Activated T-cell treated with anti-CD3 and anti-CD28 coated beads, Interleukin-2, amount 50 U/mL, for 1 hour (primary cell): Measurements from ENCODE around the gene TSC2.
"Not testable (repeated sequence)": the region's sequence is repeated elsewhere in the genome, so short reads cannot be mapped to it uniquely, and the experiment has no call there.

Source experiments
- DNase-seq: peaks from one replicate; pipeline ENCODE4 v3.0.0-alpha.2; 2020

TSC2 gene

DNA sequence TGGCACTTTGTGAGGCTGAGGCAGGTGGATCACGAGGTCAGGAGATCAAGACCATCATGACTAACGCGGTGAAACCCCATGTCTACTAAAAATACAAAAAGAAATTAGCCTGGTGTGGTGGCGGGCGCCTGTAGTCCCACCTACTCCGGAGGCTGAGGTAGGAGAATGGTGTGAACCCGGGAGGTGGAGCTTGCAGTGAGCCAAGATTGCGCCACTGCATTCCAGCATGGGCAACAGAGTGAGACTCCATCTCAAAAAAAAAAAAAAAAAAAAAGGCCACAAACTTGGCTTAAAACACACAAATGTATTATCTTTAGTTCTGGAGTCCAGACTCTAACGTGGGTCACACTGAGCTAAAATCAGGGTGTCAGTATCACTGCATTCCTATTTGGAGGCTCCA is 36.1 kb upstream of the TSC2 start:
- DNase-seq: not testable (repeated sequence)

GRCh38 chr16:2013527-2013926 is 34.3 kb upstream of the TSC2 start:
- no peak for DNase-seq

DNA sequence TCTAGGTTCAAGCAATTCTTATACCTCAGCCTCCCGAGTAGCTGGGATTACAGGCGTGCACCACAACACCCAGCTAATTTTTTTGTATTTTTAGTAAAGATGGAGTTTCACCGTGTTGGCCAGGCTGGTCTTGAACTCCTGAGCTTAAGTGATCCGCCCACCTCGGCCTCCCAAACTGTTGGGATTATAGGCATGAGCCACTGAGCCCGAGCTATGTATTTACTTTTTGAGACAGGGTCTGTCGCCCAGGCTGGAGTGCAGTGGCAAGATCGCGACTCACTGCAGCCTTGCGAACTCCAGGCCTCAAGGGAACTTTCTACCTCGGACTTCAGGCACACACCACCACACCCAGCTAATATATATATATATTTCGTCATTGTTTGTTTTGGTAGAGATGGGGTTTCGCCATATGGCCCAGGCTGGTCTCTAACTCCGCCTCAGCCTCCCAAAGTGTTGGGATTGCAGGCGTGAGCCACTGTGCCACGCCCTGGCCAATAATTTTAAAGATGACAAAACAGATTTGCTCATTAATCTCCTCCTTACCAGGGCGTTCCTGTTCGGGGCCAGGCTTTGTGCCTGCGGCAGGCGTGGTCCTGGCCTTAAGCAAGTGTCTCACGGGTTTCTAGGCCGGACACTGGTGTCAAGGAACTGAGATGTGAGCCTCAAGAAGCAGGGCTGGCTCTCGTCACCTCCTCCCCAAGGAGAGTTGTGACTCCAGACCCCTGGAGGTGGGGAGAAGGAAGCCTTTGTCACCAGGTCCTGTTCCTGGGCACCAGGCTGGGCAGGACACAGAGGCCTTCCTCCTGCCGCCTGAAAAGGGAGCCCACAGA is 32.5 kb upstream of the TSC2 start:
- DNase-seq: no peak

DNA sequence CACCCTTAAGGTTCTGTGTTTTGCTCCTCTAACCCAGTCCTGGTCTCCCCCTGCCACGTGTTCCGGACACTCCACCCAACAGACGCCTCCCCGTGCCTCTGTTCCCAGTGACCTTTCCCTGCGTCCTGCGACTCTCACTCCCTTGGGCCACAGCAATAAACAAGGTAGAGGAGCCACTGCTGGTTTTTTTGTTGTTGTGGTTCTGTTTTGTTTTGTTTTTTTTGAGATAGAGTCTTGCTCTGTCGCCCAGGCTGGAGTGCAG is 31.9 kb upstream of the TSC2 start:
- DNase-seq: no peak

- peak; percentile 39 for DNase-seq
Measured at GRCh38 chr16:2016407-2016922, 31.3 kb upstream of the TSC2 start.

DNA sequence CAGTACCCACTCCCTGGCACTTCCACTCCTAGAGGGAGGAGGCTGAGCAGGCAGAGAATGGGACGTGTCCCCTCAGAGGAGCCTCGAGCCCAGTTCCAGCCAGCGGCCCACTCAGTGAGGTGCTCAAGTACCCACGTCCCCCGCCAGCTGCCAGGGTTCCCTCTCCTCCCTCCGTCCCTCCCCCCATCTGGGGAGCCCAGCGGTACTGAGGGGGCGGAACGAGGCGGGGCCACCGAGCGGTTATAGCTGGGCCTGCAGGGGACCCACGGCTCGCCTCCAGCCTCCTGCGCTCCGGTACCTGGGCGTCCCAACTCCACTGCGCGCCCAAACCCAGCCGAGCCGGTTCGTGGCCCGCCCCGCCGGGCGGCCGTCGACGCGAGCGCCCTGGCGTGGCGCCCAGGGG is 28.3 kb upstream of the TSC2 start, which contains the start of gene NPW:
Gene NPW, plus strand, starts transcription at position 268 of the 403 bp plus-strand sequence.
- no peak for DNase-seq

DNA sequence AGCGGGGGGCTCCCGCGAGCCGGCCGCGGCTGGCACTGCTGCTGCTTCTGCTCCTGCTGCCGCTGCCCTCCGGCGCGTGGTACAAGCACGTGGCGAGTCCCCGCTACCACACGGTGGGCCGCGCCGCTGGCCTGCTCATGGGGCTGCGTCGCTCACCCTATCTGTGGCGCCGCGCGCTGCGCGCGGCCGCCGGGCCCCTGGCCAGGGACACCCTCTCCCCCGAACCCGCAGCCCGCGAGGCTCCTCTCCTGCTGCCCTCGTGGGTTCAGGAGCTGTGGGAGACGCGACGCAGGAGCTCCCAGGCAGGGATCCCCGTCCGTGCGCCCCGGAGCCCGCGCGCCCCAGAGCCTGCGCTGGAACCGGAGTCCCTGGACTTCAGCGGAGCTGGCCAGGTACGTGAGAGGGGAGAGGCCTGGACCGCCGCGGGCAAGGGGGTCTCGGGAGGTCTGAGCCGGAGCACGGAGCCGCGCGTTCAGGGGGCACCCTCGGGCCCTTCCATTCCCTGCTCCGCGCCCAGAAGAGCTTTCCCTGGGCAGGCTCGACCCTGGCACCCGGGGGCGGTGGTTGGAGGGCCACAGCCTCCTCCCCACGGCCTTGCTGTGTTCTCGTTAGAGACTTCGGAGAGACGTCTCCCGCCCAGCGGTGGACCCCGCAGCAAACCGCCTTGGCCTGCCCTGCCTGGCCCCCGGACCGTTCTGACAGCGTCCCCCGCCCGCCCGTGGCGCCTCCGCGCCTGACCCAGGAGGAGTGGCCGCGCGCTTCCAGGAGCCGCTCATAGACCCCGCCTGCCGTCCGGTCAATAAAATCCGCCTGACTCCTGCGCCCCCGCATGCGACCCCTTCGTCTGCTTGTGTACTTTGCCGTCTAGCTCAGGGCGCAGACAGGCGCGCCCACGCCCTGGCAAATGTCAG is 27.6 kb upstream of the TSC2 start:
- no peak for DNase-seq

- DNase-seq: no peak
Measured at GRCh38 chr16:2022723-2023091, 25.1 kb upstream of the TSC2 start.

GRCh38 chr16:2023092-2024031 is 24.4 kb upstream of the TSC2 start:
- peak; percentile 99 for DNase-seq

GRCh38 chr16:2024032-2024420 is 23.8 kb upstream of the TSC2 start:
- DNase-seq: no peak

GRCh38 chr16:2025251-2025650 is 22.5 kb upstream of the TSC2 start:
- no peak for DNase-seq

DNA sequence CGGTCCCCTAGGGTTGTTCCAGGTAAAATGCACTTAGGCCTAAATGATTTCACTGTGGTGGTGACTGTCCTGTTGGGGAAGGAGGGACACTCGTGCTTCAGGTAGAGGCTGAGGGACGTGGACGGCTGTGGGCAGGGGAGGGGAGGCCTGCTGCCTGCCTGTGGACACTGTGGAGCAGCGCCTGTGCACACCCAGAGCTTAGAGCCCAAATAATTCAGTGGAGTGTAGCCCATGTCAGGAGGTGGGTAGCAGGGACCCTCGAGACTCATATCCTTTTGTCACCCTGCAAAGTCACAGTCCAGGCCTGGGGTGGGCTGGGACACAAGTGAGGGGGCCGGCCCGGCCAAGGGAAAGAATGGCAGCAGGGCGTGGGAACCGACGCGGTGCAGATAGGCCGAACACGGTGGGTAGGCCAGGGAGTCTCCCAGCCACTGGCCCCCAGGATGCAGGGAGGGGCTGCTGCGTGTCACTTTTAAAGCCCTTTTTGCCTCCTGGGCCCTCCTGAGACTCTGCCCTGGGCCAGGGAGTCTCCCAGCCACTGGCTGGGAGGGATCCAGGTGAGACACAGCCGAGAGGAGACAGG is 21.8 kb upstream of the TSC2 start:
- DNase-seq: no peak

- DNase-seq: peak; percentile 60
Measured at GRCh38 chr16:2026461-2027023, 21.2 kb upstream of the TSC2 start, which contains the start of gene NHERF2. NHERF2 (plus strand) TSS chr16:2026902; CDS start chr16:2027006, 104 bp downstream.

GRCh38 chr16:2027024-2028010 is 20.5 kb upstream of the TSC2 start:
- no peak for DNase-seq

DNA sequence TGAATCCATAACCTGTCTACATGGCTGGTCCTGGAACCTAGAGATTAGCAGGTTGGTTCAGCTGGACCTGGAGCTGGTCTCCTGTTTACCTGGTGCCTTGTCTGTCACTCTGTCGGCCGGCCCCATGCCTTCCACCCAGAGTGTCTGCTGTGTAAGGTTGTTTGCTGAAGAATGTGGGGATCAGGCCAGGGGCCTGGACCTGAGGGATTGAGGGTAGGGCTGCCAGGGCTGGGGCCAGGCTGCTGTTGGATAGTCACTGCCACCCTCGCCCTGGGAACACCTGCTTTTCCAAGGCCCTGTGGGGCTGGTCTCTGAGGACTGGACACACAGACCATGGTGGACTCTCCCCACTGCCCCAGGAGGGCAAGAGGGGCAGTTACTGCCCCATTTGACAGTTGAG is 19.6 kb upstream of the TSC2 start:
- no peak for DNase-seq

- DNase-seq: no peak
Measured at GRCh38 chr16:2028620-2029220, 19.1 kb upstream of the TSC2 start.

DNA sequence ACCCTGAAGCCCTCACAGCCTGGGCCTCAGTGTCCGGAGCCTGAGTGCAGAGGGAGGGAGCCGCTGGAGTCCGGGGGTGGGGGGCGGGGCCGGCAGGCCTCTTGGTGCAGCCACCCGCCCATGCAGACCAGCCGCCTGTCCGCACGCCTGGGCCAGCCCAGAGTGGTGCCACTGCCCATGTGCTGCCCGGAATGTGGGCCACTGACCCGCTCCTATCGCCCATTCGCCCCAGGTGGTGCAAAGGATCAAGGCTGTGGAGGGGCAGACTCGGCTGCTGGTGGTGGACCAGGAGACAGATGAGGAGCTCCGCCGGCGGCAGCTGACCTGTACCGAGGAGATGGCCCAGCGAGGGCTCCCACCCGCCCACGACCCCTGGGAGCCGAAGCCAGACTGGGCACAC is 18.4 kb upstream of the TSC2 start:
- DNase-seq: no peak

- DNase-seq: no peak
Measured at GRCh38 chr16:2030036-2030435, 17.7 kb upstream of the TSC2 start.

- DNase-seq: no peak
Measured at GRCh38 chr16:2031081-2031577, 16.7 kb upstream of the TSC2 start.
